ENCODE data around the gene ZNF511. TPM values are rescaled to one million over a fixed set of nuclear protein-coding genes. Genes with fewer than 3 reads are reported as not detected.
A peak's percentile ranks its signal among the peaks of the same experiment; 100 is the strongest.

ZNF511 gene
- total and polyA plus RNA-seq, 3 donors from 2014 or later: 39.6 to 50.5 (median 46.5) TPM

DNA sequence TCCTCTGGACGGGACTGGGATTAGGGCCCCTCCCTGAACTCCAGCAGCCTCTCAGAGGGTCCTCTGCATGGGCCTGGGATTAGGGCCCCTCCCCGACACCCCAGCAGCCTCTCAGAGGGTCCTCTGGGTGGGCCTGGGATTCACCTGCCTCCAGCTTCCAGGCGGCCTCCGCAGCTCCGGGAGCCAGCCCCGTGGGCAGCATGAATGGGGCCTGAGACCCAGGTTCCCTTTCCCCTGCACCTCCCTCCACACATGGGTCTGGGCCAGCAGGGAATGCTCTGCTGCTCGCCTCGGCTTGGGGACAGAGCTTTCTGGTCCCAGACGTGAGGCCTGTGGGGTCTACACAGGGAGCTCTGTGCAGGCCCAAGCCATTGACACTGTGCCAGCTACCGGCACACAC is 5.5 kb upstream of the ZNF511 start:
- WGBS, 2 donors: 61 to 72% methylated on average over 5 to 10 of the region's 10 CpGs
- Histone ChIP-seq H3K27ac (no peak overlapping the region), H3K4me3 (no peak overlapping the region), H3K4me1 (peaks cover 21% of the 10 kb centered on the region), H3K36me3 (ENCODE audit: low read depth, missing control alignments) (no peaks in the 10 kb centered on the region), H3K27me3 (no peaks in the 10 kb centered on the region), H3K9me3 (no peaks in the 10 kb centered on the region)
- intact Hi-C loops (cut with DNase I; ENCODE audit: low total_unique reads): no loop called here
- DNase-seq: no peak
- TF ChIP-seq POLR2A (IDR thresholded peaks at IDR 0.05) (no peak), CTCF (IDR thresholded peaks at IDR 0.05) (no peak)

DNA sequence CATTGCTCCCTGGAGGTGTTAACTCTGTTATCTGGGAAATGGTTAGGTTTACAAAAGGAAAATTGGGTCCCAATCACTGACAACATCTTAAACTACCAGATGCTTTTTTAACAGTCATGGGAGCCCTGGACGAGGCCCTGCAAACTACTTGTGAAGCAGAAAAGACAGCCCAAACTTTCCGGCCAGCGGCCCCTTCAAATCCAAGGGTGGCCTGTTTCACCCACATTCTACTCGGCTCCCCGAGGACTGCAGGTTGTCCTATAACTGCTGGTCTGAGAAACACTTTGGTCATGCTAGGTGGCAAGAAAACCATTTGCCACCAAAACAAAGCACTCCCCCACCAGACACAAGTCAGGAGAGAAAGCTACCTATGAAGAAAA is 2.6 kb upstream of the ZNF511 start:
- Histone ChIP-seq H3K27ac (no peak overlapping the region), H3K27me3 (no peaks in the 10 kb centered on the region), H3K36me3 (ENCODE audit: low read depth, missing control alignments) (no peaks in the 10 kb centered on the region), H3K4me3 (no peak overlapping the region), H3K4me1 (peaks cover 21% of the 10 kb centered on the region), H3K9me3 (no peaks in the 10 kb centered on the region)
- TF ChIP-seq POLR2A (IDR thresholded peaks at IDR 0.05) (no peak), CTCF (IDR thresholded peaks at IDR 0.05) (no peak)
- DNase-seq: no peak
- intact Hi-C loops (cut with DNase I; ENCODE audit: low total_unique reads): no loop called here
- WGBS, 2 donors: 92 to 94% methylated on average over 5 of the region's 5 CpGs

DNA sequence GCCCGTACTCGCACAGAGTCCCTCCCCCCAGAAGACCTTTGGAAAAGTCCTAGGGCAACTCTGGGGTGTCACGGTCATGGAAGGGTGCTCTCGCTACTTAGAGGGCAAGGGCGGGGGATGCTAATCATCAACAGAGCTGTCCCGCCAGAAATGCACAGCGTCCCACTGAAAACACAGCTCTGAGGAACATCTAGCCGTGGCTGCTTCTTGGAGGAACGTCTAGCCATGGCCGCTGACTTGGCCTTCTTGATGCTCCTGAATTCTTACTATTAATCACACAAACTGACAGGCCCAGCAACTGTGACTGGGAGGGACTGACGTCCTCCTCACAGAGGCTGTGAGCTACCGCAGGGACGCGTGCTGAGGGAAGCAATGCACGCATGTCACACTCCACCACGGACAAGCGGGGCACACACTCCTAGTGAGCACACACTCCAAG is 1.8 kb upstream of the ZNF511 start:
- DNase-seq: no peak
- H3K27me3 ChIP-seq: no peaks in the 10 kb centered on the region
- H3K27ac ChIP-seq: no peak overlapping the region
- H3K36me3 ChIP-seq (ENCODE audit: low read depth, missing control alignments): no peaks in the 10 kb centered on the region
- H3K9me3 ChIP-seq: no peaks in the 10 kb centered on the region
- intact Hi-C loops (cut with DNase I; ENCODE audit: low total_unique reads): no loop called here
- H3K4me3 ChIP-seq: no peak overlapping the region
- 80 to 81% methylated on average over 17 of the region's 17 CpGs for WGBS, 2 donors
- TF ChIP-seq POLR2A (IDR thresholded peaks at IDR 0.05) (no peak), CTCF (IDR thresholded peaks at IDR 0.05) (no peak)
- peaks cover 21% of the 10 kb centered on the region for H3K4me1 ChIP-seq

DNA sequence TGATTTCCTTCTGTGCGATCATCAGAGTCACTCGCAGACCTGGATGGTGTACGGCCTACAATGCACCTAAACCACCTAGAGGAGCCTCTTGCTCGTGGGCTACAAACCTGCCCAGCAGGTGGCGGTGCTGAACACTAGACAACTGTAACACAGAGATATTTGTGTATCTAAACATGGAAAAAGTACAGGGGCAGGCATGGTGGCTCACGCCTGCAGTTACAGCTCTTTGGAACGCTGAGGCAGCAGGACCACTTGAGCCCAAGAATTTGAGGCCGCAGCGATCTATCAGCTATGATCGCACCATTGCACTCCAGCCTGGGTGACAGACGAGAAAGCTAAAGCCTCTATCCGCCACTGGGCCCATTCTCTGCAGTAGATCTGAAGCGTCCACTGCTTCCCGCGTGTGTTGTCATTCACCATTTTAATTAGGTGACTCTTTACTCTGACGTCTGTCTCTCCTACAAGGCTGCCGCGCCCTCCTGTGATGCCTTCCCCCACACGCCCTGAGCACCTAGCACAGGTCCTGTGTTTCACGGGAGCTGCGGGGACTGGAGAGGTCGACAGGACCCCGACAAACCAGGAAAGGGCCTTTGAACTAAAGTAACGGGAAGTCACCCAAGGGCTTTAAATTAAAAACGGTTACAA is 816 bp upstream of the ZNF511 start:
- Histone ChIP-seq H3K27ac (peak overlapping the region; percentile 87 to 95), H3K27me3 (no peaks in the 10 kb centered on the region), H3K9me3 (no peaks in the 10 kb centered on the region), H3K36me3 (ENCODE audit: low read depth, missing control alignments) (no peaks in the 10 kb centered on the region), H3K4me3 (peak overlapping the region; percentile 99 to 100), H3K4me1 (peaks cover 21% of the 10 kb centered on the region)
- no peak for TF ChIP-seq POLR2A (IDR thresholded peaks at IDR 0.05)
- TF ChIP-seq CTCF (IDR thresholded peaks at IDR 0.05): peak; percentile 61 to 77 (median 63)
- 2 to 4% methylated on average over 24 to 25 of the region's 25 CpGs for WGBS, 2 donors
- peak; percentile 93 for DNase-seq
- intact Hi-C loops (cut with DNase I; ENCODE audit: low total_unique reads): no loop called here
